HG03520 (cell line): ENCODE data around the gene TRIM41.

ENCODE experiments used
- ATAC-seq: cut with Tn5 transposase; IDR thresholded peaks from one replicate; pipeline ENCODE4 v1.9.1; 2021; ENCODE audit warnings: mild to moderate bottlenecking, moderate library complexity; ENCODE audit not compliant: unreplicated experiment

The TRIM41 gene

GRCh38 chr5:181192337-181193046 is 30.6 kb upstream of the TRIM41 start:
- no peak for ATAC-seq

GRCh38 chr5:181193656-181194055 is 29.4 kb upstream of the TRIM41 start:
- no peak for ATAC-seq

GRCh38 chr5:181194489-181195248 is 28.4 kb upstream of the TRIM41 start:
- no peak for ATAC-seq

- no peak for ATAC-seq
These were observed 27.8 kb upstream of the TRIM41 start for GRCh38 chr5:181195249-181195761.

- ATAC-seq = no peak
These were observed 25.6 kb upstream of the TRIM41 start for GRCh38 chr5:181197326-181197951.

- no peak for ATAC-seq
These were observed 24.9 kb upstream of the TRIM41 start for GRCh38 chr5:181198106-181198685.

- ATAC-seq = peak; percentile 67
These were observed 24.1 kb upstream of the TRIM41 start for GRCh38 chr5:181198905-181199519.

- no peak for ATAC-seq
These were observed 23.0 kb upstream of the TRIM41 start for GRCh38 chr5:181199881-181200638.

GRCh38 chr5:181200816-181201215 is 22.3 kb upstream of the TRIM41 start:
- no peak for ATAC-seq

- no peak for ATAC-seq
These were observed 19.9 kb upstream of the TRIM41 start for GRCh38 chr5:181203093-181203711.

GRCh38 chr5:181203777-181204112 is 19.3 kb upstream of the TRIM41 start:
- no peak for ATAC-seq

- ATAC-seq = no peak
These were observed 18.8 kb upstream of the TRIM41 start for GRCh38 chr5:181204113-181204825.

GRCh38 chr5:181204826-181205760 is 18.0 kb upstream of the TRIM41 start, which contains the start of gene TRIM7:
TRIM7 (minus strand) TSS chr5:181205196; CDS start chr5:181205110, 86 bp downstream.
- no peak for ATAC-seq

GRCh38 chr5:181205761-181206649 is 17.1 kb upstream of the TRIM41 start:
- no peak for ATAC-seq

- ATAC-seq = no peak
These were observed 15.7 kb upstream of the TRIM41 start for GRCh38 chr5:181207214-181207959.

GRCh38 chr5:181207960-181208253 is 15.2 kb upstream of the TRIM41 start:
- ATAC-seq = no peak
